ENCODE results near the gene CSNK2A1.

GRCh38 chr20:588932-589672, 45.5 kb upstream of the CSNK2A1 start:
- TF ChIP-seq, protein P1, sequence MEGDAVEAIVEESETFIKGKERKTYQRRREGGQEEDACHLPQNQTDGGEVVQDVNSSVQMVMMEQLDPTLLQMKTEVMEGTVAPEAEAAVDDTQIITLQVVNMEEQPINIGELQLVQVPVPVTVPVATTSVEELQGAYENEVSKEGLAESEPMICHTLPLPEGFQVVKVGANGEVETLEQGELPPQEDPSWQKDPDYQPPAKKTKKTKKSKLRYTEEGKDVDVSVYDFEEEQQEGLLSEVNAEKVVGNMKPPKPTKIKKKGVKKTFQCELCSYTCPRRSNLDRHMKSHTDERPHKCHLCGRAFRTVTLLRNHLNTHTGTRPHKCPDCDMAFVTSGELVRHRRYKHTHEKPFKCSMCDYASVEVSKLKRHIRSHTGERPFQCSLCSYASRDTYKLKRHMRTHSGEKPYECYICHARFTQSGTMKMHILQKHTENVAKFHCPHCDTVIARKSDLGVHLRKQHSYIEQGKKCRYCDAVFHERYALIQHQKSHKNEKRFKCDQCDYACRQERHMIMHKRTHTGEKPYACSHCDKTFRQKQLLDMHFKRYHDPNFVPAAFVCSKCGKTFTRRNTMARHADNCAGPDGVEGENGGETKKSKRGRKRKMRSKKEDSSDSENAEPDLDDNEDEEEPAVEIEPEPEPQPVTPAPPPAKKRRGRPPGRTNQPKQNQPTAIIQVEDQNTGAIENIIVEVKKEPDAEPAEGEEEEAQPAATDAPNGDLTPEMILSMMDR (IDR thresholded peaks at IDR 0.05; ENCODE audit: low read length), result no peak
- no peak for TF ChIP-seq EZH2 (optimal IDR thresholded peaks at IDR 0.05; ENCODE audit: low read depth, low read length)

Measured in MM.1S (cell line).